H1 (cell line): ENCODE data around the gene PRKAA1.

Experiments used
- CTCF ChIP-seq, 3 experiments: IDR thresholded peaks; 1 replicate in 2 of 3; 2 replicates in 1 of 3; pipeline versions ENCODE4 v1.5.1 to v1.6.1; 2011; ENCODE audit warnings: low read length in 3 of 3, mild to moderate bottlenecking in 3 of 3, inconsistent platforms in 2 of 3, low read depth in 1 of 3, moderate library complexity in 1 of 3; ENCODE audit not compliant: insufficient read depth in 1 of 3; ENCODE audit errors: control extremely low read depth in 1 of 3
- EZH2 ChIP-seq: fragments of 200-600 bp; sonication (generic); IDR thresholded peaks from 2 replicates; pipeline ENCODE4 v1.7.1; 2012; ENCODE audit warnings: low read depth, mild to moderate bottlenecking, moderate library complexity, low read length, inconsistent platforms; ENCODE audit not compliant: severe bottlenecking
- HDAC6 ChIP-seq: IDR thresholded peaks from one replicate; pipeline ENCODE4 v1.7.1; 2012; ENCODE audit warnings: low read depth, mild to moderate bottlenecking, inconsistent platforms, low read length, moderate library complexity
- SIN3A ChIP-seq, 2 experiments: IDR thresholded peaks in 1 of 2; conservative IDR thresholded peaks in 1 of 2; 2 replicates each; pipeline ENCODE4 v1.6.1; 2011 to 2012; ENCODE audit warnings: low read length in 2 of 2, improper control_type of control experiment in 1 of 2, low read depth in 1 of 2, mild to moderate bottlenecking in 1 of 2

GRCh38 chr5:40791715-40792139 lies 6.4 kb downstream of the PRKAA1 start:
- TF ChIP-seq HDAC6 (no peak), EZH2 (no peak), SIN3A (conservative IDR thresholded peaks at IDR 0.05 in 1 of 2, IDR thresholded peaks at IDR 0.05 in 1 of 2; ENCODE audit: low read depth in 1 of 2, low read length in 2 of 2) (no peak), CTCF (IDR thresholded peaks at IDR 0.05; ENCODE audit: control extremely low read depth in 1 of 3, insufficient read depth in 1 of 3, low read depth in 1 of 3, low read length in 3 of 3) (no peak)
